Measurements from ENCODE around the gene EXOSC10.

DNA sequence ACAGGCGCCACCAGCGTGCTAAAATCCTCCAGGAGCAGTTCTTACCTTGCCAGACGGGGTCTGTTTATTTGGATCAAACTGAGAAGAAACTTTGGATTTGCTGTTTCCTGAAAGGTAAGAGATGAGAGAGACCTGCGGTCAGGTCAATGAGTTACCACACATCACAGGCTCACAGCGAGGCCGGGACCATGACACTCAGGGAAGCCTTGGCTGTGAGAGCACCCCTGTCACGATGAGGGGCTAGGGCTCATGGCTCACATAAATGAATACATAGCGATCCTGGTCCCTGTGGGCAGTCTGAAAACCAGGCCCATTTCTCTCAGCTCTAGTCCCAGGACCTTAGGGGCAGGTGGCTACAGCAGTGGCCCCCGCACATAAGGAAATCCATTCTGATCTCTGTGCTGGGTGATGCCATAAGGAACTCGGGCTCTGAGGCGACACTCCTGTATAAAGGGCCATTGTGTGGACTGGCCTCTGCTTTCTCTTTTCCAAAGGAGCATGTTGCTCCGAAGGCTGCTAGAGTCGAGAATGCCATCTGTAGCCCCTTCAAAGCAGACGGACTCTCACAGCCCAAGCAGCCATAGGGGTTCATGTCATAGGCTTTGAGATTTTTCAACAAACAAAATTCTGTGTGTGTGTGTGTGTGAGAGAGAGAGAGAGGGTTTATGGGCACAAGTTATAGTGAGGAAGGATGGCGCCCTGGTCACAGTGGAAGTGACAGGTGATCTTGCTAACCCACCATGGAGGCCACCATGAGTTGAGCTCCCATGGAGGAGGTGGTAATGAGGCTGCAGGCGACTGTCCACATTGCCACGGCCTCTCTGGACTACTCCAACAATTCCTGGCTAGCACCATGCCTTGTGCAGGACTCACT, 30.8 kb downstream of the EXOSC10 start:
- no peak for TF ChIP-seq POLR2A (IDR thresholded peaks at IDR 0.05)
- TF ChIP-seq, protein P1, sequence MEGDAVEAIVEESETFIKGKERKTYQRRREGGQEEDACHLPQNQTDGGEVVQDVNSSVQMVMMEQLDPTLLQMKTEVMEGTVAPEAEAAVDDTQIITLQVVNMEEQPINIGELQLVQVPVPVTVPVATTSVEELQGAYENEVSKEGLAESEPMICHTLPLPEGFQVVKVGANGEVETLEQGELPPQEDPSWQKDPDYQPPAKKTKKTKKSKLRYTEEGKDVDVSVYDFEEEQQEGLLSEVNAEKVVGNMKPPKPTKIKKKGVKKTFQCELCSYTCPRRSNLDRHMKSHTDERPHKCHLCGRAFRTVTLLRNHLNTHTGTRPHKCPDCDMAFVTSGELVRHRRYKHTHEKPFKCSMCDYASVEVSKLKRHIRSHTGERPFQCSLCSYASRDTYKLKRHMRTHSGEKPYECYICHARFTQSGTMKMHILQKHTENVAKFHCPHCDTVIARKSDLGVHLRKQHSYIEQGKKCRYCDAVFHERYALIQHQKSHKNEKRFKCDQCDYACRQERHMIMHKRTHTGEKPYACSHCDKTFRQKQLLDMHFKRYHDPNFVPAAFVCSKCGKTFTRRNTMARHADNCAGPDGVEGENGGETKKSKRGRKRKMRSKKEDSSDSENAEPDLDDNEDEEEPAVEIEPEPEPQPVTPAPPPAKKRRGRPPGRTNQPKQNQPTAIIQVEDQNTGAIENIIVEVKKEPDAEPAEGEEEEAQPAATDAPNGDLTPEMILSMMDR (IDR thresholded peaks at IDR 0.05): no peak
